PC-3 (cell line): Measurements from ENCODE around the gene CCR2. TPM values are rescaled to one million over a fixed set of nuclear protein-coding genes. Genes with fewer than 3 reads are reported as not detected.

ENCODE experiments used
- ATAC-seq: fragments of 200-7000 bp; cut with Tn5 transposase; 2 replicates; pipeline ENCODE4 v1.9.1; 2020; ENCODE audit warnings: mild to moderate bottlenecking, moderate library complexity
- Bru-seq: library from RNA; stranded (reverse); fragments of 400-500 nt; gene quantifications from one replicate; lab custom pipeline; 2021; lab: Mats Ljungman, UMichigan
- BruChase-seq, 2 experiments: library from RNA; stranded (reverse); fragments of 400-500 nt; gene quantifications; one replicate each; lab custom pipeline; 2021; lab: Mats Ljungman, UMichigan
- BruUV-seq: library from RNA; stranded (reverse); fragments of 400-500 nt; replicated peaks from 2 replicates; lab custom pipeline; 2021; lab: Mats Ljungman, UMichigan
- CTCF ChIA-PET: fragments of 300-600 bp; sonication (Branson Sonifier 250); formaldehyde crosslinking; loops from one replicate; lab custom pipeline; 2022; ENCODE audit warnings: antibody characterized with exemption; lab: Charles Lee
- POLR2A ChIA-PET: fragments of 300-600 bp; sonication (Branson Sonifier 250); formaldehyde crosslinking; loops from one replicate; lab custom pipeline; 2022; ENCODE audit warnings: antibody characterized with exemption; ENCODE audit not compliant: unreplicated experiment; lab: Charles Lee
- DNase-seq: peaks from one replicate; pipeline ENCODE4 v3.0.0-alpha.2; 2015
- H2AFZ ChIP-seq: fragments of 300-600 bp; sonication (generic); 2 replicates; pipeline ENCODE4 v1.6.0; 2016; ENCODE audit warnings: antibody characterized with exemption, low read length
- H3F3A ChIP-seq: fragments of 300-600 bp; sonication (generic); one replicate; pipeline ENCODE4 v1.6.0; 2017; ENCODE audit warnings: antibody characterized with exemption, low read length, control low read depth, mild to moderate bottlenecking; ENCODE audit not compliant: unreplicated experiment
- H3K27ac ChIP-seq: fragments of 300-600 bp; sonication (generic); 2 replicates; pipeline ENCODE4 v1.5.1; 2016; ENCODE audit warnings: mild to moderate bottlenecking, low read length
- H3K27me3 ChIP-seq: fragments of 300-600 bp; sonication (generic); 2 replicates; pipeline ENCODE4 v1.6.1; 2016; ENCODE audit warnings: low read length, mixed read lengths
- H3K36me3 ChIP-seq: fragments of 300-600 bp; sonication (generic); 2 replicates; pipeline ENCODE4 v1.6.1; 2016; ENCODE audit warnings: low read depth, mixed run types, low read length, mixed read lengths
- H3K4me1 ChIP-seq: fragments of 300-600 bp; sonication (generic); 2 replicates; pipeline ENCODE4 v1.5.1; 2016; ENCODE audit warnings: low read length; ENCODE audit not compliant: insufficient read depth
- H3K4me2 ChIP-seq: fragments of 300-600 bp; sonication (generic); 2 replicates; pipeline ENCODE4 v1.6.0; 2016; ENCODE audit warnings: low read length
- H3K4me3 ChIP-seq: fragments of 300-600 bp; sonication (generic); 2 replicates; pipeline ENCODE4 v1.5.1; 2016; ENCODE audit warnings: mild to moderate bottlenecking, low read length, mixed read lengths
- H3K79me2 ChIP-seq: fragments of 300-600 bp; sonication (generic); 2 replicates; pipeline ENCODE4 v1.6.1; 2017; ENCODE audit warnings: low read length, mixed read lengths
- H3K9ac ChIP-seq: fragments of 300-600 bp; sonication (generic); 2 replicates; pipeline ENCODE4 v1.6.0; 2016; ENCODE audit warnings: mild to moderate bottlenecking, low read length
- H3K9me2 ChIP-seq: fragments of 300-600 bp; sonication (generic); replicated peaks from 2 replicates; pipeline ENCODE4 v1.6.1; 2016; ENCODE audit warnings: mixed run types, low read length, mixed read lengths
- H3K9me3 ChIP-seq: fragments of 300-600 bp; sonication (generic); 2 replicates; pipeline ENCODE4 v1.6.1; 2016; ENCODE audit warnings: low read length, mixed read lengths
- H4K20me1 ChIP-seq: fragments of 300-600 bp; sonication (generic); 2 replicates; pipeline ENCODE4 v1.6.1; 2016; ENCODE audit warnings: low read length, mixed read lengths
- EZH2 ChIP-seq: fragments of 300-600 bp; sonication (generic); IDR thresholded peaks from one replicate; pipeline ENCODE4 v1.6.1; 2017; ENCODE audit warnings: antibody characterized with exemption, mild to moderate bottlenecking, low read length; ENCODE audit not compliant: unreplicated experiment
- EZH2phosphoT487 ChIP-seq: fragments of 300-600 bp; sonication (generic); IDR thresholded peaks from 2 replicates; pipeline ENCODE4 v1.6.1; 2018; ENCODE audit warnings: mild to moderate bottlenecking, antibody characterized with exemption, low read length, borderline replicate concordance
- intact Hi-C: fragments of 100-400 bp; cut with micrococcal nuclease; formaldehyde crosslinking; loops from 2 replicates; pipeline ENCODE4 v1.9.0; 2023
- long read RNA-seq: library from polyadenylated mRNA; unstranded; transcript quantifications from one replicate; pipeline ENCODE4 v2.0.0, GENCODE V29; 2021; ENCODE audit not compliant: unreplicated experiment
- total RNA-seq: library from RNA; depleted of rRNA; stranded (reverse); fragments of >200 nt; gene quantifications from 2 replicates; pipeline ENCODE4 v1.2.3, GENCODE V29; 2014; rRNA removed
- TF ChIP-seq, protein P1 (sequence below): fragments of 300-600 bp; sonication (generic); conservative IDR thresholded peaks from 2 replicates; pipeline ENCODE4 v1.5.1; 2017; ENCODE audit warnings: antibody characterized with exemption, low read depth, mild to moderate bottlenecking, low read length

CCR2 gene
- total RNA-seq: not detected in 2 replicates
- not detected for Bru-seq, nascent RNA
- percentile 10 among the genes with signal in this experiment for BruChase-seq, experiment 1, labeled RNA remaining after a 6-hour chase
- BruChase-seq, experiment 2, labeled RNA remaining after a 2-hour chase: percentile 22 among the genes with signal in this experiment
- long read RNA-seq: 0 reads

DNA sequence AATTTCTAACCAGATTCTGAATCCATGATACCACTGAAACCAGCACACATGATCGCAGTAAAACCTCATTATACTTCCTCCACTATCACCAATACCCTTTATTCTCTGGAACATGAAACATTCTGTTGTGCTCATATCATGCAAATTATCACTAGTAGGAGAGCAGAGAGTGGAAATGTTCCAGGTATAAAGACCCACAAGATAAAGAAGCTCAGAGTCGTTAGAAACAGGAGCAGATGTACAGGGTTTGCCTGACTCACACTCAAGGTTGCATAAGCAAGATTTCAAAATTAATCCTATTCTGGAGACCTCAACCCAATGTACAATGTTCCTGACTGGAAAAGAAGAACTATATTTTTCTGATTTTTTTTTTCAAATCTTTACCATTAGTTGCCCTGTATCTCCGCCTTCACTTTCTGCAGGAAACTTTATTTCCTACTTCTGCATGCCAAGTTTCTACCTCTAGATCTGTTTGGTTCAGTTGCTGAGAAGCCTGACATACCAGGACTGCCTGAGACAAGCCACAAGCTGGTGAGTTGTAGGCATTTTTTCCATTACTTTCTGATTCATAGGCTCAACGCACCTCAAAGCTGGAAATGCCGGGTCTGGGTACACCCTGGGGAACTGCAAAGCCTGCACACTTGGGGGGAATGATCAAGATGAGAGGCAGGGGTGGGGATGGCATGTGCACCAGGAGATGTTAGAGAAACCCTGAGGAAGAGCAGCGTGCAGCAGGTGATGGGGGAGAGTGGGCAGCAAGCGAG lies at the start of gene CCR2:
Gene CCR2, plus strand, starts transcription at position 465 of the 764 bp plus-strand sequence. CDS start 3,417 bp downstream, outside the sequence.
- Histone ChIP-seq H3K4me3 (no peak within 1 kb of the TSS), H3K27me3 (peaks cover 18% of the 10 kb centered on the region)
- no peak for DNase-seq

DNA sequence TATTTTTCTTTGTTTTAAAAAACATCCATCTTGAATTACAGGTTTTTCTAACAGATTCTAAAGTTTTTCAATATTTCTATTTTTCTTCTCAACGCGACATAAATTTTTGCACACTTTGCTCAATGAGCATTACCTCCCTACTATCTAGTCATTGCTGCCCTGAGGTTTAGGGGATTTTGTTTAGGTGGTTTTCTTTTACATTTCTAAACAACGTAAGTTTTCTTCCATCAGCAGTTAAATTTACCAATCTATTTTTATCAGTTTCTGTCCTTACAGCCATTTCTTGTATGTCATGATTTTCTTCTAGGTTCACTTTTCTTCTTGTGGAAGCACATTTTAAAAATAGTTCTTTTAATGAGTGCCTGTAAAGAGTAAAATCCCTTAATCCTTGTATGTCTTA lies 49.2 kb upstream of the CCR2 start:
- Histone ChIP-seq H3K27ac (no peak overlapping the region), H3K4me3 (no peak overlapping the region), H2AFZ (no peak overlapping the region), H4K20me1 (no peaks in the 10 kb centered on the region), H3K9me3 (no peaks in the 10 kb centered on the region), H3K4me1 (no peaks in the 10 kb centered on the region; the same call in 1 of the 2 replicates), H3K27me3 (no peaks in the 10 kb centered on the region), H3K9me2 (no peaks in the 10 kb centered on the region), H3K36me3 (no peaks in the 10 kb centered on the region), H3K9ac (no peak overlapping the region), H3K79me2 (no peaks in the 10 kb centered on the region), H3F3A (no peaks in the 10 kb centered on the region), H3K4me2 (no peak overlapping the region)
- DNase-seq: no peak
- intact Hi-C loops: no loop called here
- POLR2A ChIA-PET: no interaction called here
- CTCF ChIA-PET: no interaction called here
- TF ChIP-seq EZH2phosphoT487: no peak
- no peak for TF ChIP-seq EZH2
- TF ChIP-seq, protein P1, sequence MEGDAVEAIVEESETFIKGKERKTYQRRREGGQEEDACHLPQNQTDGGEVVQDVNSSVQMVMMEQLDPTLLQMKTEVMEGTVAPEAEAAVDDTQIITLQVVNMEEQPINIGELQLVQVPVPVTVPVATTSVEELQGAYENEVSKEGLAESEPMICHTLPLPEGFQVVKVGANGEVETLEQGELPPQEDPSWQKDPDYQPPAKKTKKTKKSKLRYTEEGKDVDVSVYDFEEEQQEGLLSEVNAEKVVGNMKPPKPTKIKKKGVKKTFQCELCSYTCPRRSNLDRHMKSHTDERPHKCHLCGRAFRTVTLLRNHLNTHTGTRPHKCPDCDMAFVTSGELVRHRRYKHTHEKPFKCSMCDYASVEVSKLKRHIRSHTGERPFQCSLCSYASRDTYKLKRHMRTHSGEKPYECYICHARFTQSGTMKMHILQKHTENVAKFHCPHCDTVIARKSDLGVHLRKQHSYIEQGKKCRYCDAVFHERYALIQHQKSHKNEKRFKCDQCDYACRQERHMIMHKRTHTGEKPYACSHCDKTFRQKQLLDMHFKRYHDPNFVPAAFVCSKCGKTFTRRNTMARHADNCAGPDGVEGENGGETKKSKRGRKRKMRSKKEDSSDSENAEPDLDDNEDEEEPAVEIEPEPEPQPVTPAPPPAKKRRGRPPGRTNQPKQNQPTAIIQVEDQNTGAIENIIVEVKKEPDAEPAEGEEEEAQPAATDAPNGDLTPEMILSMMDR: no peak
- no peak for ATAC-seq
- no TSS peak for BruUV-seq

More for the DNA sequence above, at the start of gene CCR2:
- Histone ChIP-seq H3K9ac (no peak within 1 kb of the TSS), H3K36me3 (no peaks in the 10 kb centered on the region), H3K9me2 (no peaks in the 10 kb centered on the region), H3K4me2 (no peak within 1 kb of the TSS), H3K9me3 (no peaks in the 10 kb centered on the region), H4K20me1 (no peaks in the 10 kb centered on the region), H2AFZ (no peak within 1 kb of the TSS), H3K4me1 (no peaks in the 10 kb centered on the region), H3K27ac (no peak within 1 kb of the TSS), H3F3A (no peaks in the 10 kb centered on the region), H3K79me2 (no peaks in the 10 kb centered on the region)
- intact Hi-C loops: no loop called here
- CTCF ChIA-PET: no interaction called here
- no TSS peak for BruUV-seq
- TF ChIP-seq EZH2: no peak
- TF ChIP-seq, protein P1: no peak
- TF ChIP-seq EZH2phosphoT487: no peak
- ATAC-seq: no peak
- POLR2A ChIA-PET: no interaction called here
